Midbrain (tissue), 1 donor: ENCODE results near the gene MS4A18.

ENCODE experiments used
- DNase-seq: peaks from one replicate; lab custom pipeline; 2025; lab: John Stamatoyannopoulos, UW

Gene MS4A18

GRCh38 chr11:60767388-60767811, 42.9 kb downstream of the MS4A18 start:
- no peak for DNase-seq

- DNase-seq, result no peak
These were observed 43.7 kb downstream of the MS4A18 start for GRCh38 chr11:60768202-60768601.

DNA sequence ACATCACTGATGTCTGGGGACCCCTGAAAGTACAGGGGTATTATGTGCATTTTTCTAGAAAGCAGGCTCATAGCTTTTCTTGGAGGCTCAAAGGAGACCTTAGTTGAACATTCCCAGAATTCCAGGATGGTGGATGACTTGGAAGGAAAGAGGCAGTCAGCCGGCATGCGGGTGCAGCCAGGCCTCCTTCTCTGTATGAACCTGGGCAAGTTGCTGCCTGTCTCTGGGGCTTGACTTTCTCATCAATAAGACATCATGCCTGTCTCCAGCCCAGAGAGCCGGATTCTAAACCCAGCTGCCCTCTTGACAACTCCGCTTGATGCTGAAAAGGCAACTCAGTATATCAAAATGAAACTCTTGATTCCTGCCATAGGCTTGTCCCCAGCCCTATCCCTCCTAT, 44.8 kb downstream of the MS4A18 start:
- DNase-seq, result no peak

GRCh38 chr11:60769811-60770210, 45.3 kb downstream of the MS4A18 start:
- DNase-seq, result no peak

- no peak for DNase-seq
These were observed 46.6 kb downstream of the MS4A18 start for GRCh38 chr11:60771146-60771545.

- no peak for DNase-seq
These were observed 47.5 kb downstream of the MS4A18 start for GRCh38 chr11:60771879-60772525.

DNA sequence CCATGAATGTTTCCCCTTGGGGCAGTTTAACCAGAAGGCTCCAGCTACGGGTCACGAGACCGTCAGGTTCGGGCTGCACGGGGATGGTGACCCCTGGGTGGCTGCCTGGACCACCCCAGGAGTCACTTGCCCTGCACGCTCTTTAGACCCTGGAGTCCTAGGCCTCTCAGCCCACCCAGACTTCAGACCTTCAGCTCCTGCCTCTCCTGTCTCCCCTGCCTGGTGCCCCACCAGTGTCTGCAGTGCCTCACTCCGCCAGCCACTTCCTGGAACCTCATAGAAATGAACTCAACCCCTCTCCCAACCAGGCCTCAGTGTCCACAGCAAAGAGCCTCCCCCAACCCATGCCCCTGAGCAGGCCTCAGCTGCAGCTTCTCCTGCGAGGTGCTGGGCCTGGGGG, 48.1 kb downstream of the MS4A18 start:
- no peak for DNase-seq

DNA sequence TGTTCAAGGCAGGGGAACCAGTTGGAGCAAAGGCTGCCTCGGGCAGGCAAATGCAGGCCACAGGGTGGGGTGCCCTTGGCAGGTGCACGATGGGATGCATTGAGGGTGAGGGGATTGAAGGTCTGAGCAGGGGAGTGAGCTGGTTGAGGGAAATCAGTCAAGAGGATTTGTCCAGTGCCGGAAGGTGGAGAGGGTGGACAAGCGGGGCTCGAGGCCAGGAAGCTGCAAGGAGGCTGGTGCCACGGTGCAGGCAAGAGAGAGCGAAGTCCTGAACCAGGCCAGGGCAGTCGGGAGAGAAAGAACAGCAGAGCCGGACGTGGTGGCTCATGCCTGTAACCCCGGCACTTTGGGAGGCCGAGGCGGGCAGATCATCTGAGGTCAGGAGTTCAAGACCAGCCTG, 50.2 kb downstream of the MS4A18 start:
- DNase-seq, result no peak

GRCh38 chr11:60775420-60775961, 51.0 kb downstream of the MS4A18 start:
- peak; percentile 84 for DNase-seq

DNA sequence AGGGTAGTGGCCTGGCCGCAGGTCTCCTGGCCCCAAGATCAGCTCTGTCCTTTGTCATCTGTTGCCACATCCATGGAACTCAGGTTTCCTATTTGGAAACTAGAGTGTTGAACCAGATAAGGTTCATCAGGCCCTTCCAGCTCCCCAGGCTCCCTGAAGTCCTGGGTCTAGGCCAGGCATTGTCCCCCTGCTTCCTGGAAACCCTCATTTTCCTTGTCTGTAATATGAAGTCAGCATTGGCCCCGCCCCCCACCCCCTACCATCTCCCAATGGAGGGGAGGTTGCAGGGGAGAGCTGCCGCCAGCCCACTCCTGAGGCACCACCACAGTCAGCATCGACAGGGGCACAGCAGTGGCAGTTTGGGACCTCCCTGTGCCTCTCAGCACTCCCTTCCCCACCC, 51.6 kb downstream of the MS4A18 start:
- DNase-seq, result no peak

DNA sequence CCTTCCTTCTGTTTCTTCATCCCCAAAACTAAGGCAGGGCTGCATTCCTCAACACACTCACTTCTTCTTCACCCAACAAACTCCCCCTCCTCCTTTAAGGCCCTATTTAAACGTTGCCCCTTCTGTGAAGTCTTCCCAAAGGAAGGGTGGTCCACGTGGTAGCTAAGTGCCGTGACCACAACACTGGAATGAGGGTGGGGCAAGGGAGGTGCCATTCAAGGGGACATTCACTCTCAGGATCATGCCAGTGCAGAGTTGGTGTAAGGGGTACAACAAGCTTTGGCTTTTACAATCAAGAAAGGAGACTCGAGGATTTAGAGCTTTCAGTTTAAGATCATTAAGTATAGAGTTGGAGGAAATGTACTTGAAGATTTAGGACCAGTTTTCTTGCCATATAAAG, 52.6 kb downstream of the MS4A18 start:
- no peak for DNase-seq

DNA sequence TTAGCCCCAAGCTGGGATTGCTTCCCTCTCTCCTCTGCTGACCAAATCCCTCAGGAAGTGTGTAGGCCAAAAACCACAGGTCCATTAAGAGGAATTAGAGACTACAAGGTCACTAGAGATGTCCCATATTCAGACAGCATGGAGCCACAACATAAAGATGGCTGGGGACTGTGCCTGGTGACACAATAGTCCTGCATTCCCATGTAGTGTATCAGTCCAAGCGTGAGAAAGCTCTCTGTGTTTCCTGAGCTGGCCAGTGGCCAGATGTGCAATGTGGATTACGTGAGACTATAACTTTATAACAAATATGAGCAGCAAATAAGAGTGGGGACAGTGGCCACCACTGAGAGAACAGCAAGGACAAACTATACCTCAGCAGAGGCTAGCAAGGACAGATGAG, 53.1 kb downstream of the MS4A18 start:
- no peak for DNase-seq

DNA sequence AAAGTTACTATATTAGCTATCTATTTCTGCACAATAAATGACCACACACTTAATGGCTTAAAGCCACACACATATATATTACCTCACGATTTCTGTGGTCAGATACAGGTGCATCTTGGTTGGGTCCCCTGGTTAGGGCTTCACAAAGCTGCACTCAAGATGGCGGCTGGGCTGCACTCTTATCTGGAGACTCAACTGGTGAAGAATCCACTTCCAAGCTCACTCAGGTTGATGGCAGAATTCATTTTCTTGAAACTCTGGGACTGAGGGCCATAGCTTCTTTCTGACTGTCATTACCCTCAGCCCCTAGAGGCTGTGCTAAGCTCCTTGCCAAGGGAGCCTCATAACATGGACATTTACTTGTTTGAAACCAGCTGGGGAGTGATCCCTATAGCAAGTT, 55.5 kb downstream of the MS4A18 start:
- DNase-seq, result no peak

- DNase-seq, result no peak
These were observed 56.3 kb downstream of the MS4A18 start for GRCh38 chr11:60780774-60781173.

DNA sequence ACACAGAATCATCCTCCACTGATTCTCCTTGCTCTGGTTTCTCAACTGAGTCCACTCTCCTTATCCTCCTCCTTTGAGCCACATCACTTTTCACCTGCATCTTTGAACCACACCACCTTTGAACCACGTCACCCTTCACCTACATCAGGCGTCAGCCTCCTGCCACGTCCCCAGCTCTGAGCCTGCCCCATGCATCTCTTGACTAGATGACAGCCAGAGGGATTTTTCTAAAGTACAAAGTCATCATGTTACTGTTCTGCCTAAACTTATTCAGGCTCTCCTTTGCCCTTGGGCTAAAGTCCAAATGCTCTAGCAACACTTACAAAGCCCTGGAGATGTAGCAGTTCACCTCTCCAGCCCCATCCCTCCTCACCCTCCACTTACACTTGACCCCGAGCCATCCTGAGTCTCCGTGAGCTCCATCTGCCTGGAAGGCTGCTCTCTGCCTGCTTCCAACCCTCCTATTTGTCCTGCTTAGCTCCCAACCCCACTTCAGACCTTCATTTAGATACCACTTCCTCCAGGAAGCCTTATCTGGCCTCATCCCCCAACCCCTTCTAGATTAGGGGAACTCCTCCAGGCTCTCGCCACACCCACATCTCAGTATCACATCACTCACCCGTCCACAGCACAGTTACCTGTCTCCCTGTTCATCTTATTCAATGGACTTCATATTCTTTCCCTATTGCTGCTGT, 56.9 kb downstream of the MS4A18 start:
- DNase-seq, result no peak

DNA sequence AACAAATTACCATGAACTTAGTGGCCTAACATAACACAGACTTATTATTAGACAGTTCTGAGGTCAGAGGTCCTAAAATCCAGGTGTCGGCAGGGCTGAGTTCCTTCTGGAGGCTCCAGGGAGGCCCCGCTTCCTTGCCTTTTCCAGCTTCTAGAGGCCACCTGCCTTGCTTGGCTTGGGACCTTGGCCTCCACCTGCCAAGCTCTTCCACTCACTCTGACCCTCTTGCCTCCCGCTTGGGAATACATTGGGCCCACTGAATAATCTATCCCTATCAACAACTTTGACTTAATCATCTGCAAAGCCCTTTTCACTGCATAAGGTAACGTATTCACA, 57.4 kb downstream of the MS4A18 start:
- no peak for DNase-seq

- no peak for DNase-seq
These were observed 58.0 kb downstream of the MS4A18 start for GRCh38 chr11:60782393-60783140.

- DNase-seq, result no peak
These were observed 58.6 kb downstream of the MS4A18 start for GRCh38 chr11:60783141-60783484.

DNA sequence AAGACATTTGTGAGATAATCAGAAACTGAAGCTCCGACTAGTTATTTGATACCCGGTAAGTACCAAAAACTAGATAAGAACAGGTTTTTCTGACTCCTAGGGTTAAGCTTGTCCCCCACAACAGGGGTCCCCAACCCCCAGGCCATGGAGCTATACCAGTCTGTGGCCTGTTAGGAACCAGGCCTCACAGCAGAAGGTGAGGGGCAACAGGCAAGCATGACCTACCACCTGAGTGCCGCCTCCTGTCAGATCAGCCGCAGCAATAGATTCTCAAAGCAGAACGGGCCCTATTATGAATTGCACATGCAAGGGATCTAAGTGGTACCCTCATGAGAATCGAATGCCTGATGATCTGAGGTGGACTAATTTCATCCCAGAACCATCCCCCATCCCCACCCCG, 59.4 kb downstream of the MS4A18 start:
- DNase-seq, result no peak

GRCh38 chr11:60785136-60785535, 60.6 kb downstream of the MS4A18 start, which contains the start of gene MS4A10:
Gene MS4A10, plus strand, starts transcription at chr11:60785333. Its CDS starts 5,003 bp downstream, at chr11:60790336.
- no peak for DNase-seq

DNA sequence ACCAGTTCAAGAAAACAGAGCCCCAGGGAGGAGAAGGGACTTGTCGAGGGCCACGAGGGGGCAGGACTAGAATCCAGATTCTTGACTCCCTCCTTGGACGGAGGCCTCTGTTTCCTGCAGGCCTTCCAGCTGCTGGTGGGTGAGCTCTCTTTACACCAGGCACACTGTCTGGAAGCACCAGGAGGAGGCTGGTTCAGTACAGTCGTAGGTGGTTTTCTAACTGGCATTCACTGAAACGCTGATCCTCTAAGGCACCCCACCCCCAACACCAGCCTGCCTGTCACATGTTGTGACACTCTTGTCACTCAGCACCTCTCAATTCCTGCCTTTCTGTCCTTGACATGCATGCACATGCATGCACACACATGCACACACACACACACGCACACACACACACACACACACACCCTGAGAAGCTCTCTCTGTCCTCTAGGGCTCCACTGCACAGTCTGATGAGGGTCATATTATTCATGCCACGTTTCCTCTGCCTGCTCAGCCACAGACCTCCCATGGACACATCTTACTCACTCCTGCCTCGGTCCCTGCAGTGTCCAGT, 61.4 kb downstream of the MS4A18 start:
- DNase-seq, result no peak

GRCh38 chr11:60786811-60787567, 62.5 kb downstream of the MS4A18 start:
- no peak for DNase-seq
